ENCODE results near the gene DPEP2.
"Not testable (repeated sequence)": the region's sequence is repeated elsewhere in the genome, so short reads cannot be mapped to it uniquely, and the experiment has no call there.

Gene DPEP2

DNA sequence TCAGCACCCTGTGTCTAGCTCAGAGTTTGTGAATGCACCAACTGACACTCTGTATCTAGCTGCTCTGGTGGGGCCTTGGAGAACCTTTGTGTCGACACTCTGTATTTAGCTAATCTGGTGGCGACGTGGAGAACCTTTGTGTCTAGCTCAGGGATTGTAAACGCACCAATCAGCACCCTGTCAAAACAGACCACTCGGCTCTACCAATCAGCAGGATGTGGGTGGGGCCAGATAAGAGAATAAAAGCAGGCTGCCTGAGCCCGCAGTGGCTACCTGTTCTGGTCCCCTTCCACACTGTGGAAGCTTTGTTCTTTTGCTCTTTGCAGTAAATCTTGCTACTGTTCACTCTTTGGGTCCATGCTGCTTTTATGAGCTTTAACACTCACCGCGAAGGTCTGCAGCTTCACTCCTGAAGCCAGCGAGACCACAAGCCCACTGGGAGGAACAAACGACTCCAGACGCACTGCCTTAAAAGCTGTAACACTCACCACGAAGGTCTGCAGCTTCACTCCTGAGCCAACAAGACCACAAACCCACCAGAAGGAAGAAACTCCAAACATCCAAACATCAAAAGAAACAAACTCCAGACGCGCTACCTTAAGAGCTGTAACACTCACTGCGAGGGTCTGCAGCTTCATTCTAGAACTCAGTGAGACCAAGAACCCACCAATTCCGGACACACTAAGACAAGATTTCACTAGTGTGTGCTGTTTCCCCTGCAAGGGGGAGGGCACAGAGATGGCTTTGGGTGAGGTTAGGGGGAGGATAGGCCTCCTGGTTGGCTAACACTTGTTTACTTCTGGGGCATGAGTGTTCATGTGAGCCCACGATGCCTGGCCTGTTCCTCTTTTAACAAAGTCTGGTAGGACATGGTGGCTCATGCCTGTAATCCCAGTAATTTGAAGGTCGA is at the start of gene DPEP2:
DPEP2 (minus strand) TSS at position 706 of the 910 bp plus-strand sequence. CDS start 6,272 bp downstream, outside the sequence.
- DNase-seq: not testable (repeated sequence)

DNA sequence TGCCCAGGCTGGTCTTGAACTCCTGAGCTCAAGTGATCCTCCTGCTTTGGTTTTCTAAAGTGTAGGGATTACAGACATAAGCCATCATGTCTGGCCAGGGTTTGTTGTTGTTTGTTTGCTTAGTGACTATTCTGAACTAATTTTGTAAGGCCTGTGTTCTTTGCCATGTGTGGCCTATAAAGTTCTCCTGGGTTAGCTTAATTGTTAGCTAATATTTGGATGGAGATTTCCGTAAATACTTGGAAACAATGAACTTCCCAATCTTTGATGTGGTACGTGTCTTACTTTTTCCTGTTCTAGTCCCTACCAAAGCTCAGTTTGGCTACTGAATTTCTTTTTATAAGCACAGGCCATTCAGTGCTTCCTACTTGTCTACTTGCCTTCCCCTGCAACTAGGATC is 48.7 kb upstream of the DPEP2 start:
- no peak for DNase-seq

GRCh38 chr16:68046106-68046505 is 46.8 kb upstream of the DPEP2 start:
- DNase-seq: no peak

- DNase-seq: no peak
These were observed 42.5 kb upstream of the DPEP2 start for GRCh38 chr16:68041783-68042182.

GRCh38 chr16:68040506-68041288 is 41.4 kb upstream of the DPEP2 start:
- DNase-seq: peak; percentile 69

DNA sequence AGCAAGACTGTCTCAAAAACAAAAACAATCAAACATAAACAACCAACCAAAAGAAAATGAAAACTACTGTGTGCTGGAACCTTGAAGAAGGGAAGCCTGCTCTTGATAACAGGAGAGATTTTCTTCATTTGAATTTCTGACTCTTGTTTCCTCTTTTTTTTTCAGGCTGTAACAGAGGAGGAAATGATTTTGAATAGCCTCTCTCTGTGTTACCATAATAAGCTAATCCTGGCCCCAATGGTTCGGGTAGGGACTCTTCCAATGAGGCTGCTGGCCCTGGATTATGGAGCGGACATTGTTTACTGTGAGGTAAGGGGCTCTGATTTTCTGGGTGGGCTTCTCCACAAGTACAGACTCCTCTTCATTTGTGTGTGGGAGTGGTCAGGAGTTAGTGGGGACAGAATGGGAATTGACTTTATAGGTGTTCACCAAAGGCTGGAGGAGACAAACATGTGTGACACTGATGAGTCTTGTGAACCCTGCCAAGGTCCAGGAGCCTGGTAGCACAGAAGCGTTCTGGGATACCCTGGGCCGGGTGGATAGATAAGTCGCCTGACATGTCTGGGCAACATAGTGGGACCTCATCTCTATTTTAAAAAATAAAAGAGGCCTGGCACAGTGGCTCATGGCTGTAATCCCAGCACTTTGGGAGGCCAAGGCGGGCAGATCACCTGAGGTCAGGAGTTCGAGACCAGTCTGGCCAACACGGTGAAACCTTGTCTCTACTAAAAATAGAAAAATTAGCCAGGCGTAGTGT is 38.7 kb upstream of the DPEP2 start:
- DNase-seq: no peak

DNA sequence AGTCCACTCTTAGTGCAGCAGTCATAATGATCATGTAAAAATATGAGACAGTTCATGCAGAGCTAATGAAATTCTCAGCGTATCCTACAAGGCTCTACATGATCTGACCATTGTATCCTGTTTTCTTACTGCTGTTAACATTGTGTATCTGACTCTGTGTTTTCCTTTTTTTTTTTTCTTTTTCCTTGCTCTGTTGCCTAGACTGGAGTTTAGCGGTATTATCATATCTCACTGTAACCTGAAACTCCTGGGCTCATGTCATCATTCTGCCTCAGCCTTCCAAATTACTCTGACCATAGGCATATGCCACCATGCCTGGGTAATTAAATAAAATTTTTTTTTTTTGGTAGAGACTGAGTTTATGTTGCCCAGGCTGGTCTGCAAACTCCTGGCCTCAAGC is 35.9 kb upstream of the DPEP2 start:
- DNase-seq: no peak

GRCh38 chr16:68033101-68033500 is 33.8 kb upstream of the DPEP2 start:
- no peak for DNase-seq

GRCh38 chr16:68031951-68032350 is 32.7 kb upstream of the DPEP2 start:
- DNase-seq: no peak

DNA sequence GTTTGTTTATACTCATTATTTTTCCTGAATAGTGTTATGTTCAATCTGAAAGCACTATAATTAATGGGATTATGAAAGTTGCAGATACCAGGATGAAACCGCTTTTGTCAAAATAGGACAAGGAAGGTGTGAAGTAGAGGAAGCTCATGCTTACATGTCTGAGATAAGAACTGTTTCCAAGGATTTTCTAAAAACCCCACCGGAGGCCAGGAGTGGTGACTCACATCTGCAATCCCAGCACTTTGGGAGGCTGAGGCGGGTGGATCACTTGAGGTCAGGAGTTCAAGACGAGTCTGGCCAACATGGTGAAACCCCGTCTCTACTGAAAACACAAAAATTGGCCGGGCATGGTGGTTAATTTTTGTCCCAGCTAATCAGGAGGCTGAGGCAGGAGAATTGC is 30.8 kb upstream of the DPEP2 start:
- not testable (repeated sequence) for DNase-seq

DNA sequence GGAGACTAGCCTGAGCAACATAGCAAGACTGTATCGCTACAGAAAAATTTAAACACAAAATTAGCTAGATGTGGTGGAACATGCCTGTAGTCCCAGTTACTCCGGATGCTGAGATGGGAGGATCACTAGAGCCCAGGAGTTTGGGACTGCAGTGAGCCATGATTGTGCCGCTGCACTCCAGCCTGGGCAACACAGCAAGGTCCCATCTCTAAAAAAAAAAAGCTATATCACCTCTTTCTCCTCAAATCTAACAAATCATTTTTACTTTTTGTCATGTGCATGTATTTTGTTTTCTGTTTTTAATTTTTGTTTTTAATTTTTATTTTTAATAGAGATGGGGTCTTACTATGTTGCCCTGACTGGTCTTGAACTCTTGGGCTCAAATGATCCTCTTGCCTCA is 29.7 kb upstream of the DPEP2 start:
- no peak for DNase-seq

- peak; percentile 85 for DNase-seq
These were observed 23.6 kb upstream of the DPEP2 start, which contains the start of the genes DDX28 and DUS2 for GRCh38 chr16:68022728-68023537. DDX28 (minus strand) TSS chr16:68023232; CDS start chr16:68023202, 30 bp downstream. DUS2 (plus strand) TSS chr16:68023284; CDS start chr16:68038024, 14,740 bp downstream.

DNA sequence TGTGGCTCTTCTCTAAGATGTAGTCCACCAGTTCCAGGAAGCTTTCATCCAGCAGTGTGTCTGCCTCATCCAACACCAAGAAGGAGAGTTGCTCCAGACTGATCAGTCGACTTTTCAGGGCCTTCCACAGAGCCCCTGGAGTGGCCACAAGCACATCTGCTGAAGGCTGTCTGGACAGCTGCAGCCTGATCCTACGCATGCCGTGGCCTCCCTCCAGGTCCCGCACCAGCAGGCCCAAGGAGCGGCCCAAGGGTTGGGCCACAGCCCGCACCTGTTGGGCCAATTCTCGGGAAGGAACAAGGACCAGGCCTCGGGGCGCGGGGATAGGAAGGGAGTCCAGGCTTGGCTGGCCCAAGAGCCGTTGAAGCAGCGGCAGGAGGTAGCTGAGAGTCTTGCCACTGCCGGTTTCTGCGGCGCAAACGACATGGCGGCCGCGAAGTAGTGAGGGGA is 23.0 kb upstream of the DPEP2 start:
- no peak for DNase-seq

GRCh38 chr16:68021490-68021889 is 22.2 kb upstream of the DPEP2 start:
- no peak for DNase-seq

DNA sequence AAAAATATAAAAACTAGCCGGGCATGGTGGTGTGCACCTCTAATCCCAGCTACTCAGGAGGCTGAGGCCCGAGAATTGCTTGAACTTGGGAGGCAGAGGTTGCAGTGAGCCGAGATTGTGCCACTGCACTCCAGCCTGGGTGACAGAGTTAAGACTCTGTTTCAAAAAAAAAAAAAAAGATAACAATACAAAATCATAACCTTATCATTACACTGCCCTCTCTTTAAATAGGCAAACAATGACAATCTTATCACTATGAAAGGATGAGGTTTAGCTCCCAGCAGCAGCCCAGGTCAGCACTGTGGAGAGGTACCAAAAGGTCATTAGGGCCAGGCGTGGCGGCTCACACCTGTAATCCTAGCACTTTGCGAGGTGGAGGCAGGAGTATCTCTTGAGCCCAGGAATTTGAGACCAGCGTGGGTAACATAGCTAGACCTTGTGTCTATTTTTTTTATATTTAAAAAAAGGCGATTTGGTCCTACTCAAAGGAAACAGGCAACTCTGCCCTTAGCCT is 19.9 kb upstream of the DPEP2 start:
- DNase-seq: no peak

DNA sequence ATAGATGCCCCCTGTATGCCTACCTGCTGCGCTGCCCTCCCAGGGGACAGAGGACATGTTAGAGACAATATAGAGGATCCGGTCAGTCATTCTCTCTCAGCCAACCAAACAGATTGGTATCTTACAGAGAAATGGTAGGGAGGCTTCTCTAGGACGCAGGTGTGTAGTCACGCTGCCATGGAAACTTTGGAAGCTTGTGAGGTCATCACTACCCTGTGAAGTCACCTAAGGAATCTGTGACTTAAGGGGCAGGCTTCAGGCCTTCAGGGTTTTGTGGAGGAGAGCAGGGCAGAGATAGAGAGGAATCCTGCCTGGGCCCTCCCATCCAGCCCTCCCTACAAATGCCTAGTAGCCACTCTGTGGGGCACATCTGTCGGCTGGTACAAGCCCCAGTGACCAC is 16.4 kb upstream of the DPEP2 start, which contains the start of gene DPEP2NB:
DPEP2NB (minus strand) TSS at position 231 of the 400 bp plus-strand sequence; CDS start at position 90, 141 bp downstream.
- no peak for DNase-seq

GRCh38 chr16:68013440-68013839 is 14.2 kb upstream of the DPEP2 start:
- DNase-seq: no peak

GRCh38 chr16:68009872-68010271 is 10.6 kb upstream of the DPEP2 start:
- DNase-seq: not testable (repeated sequence)

- DNase-seq: no peak
These were observed 10.0 kb upstream of the DPEP2 start for GRCh38 chr16:68009157-68009735.

DNA sequence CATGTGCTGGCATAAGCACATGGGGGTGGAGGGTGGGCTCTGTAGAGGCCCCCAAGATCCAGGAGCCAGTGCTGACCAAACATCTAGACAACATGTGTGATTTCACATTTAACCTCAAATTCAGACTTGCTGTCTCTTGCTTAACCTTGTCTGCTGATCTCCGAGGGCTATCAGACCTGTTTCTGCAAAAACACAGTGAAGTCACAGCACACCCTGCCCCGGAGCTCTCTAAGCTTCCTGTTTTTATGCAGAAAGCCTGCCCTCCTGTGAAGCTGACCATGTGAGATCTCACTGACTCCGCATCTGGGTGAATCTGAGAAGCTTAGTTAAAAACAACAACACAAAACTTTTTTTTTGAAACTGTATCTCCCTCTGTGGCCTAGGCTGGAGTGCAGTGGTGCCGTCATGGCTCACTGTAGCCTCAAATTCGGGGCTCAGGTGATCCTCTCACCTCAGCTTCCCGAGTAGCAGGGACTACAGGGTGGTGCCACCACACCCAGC is 6.6 kb upstream of the DPEP2 start:
- DNase-seq: no peak

- no peak for DNase-seq
These were observed 5.9 kb upstream of the DPEP2 start for GRCh38 chr16:68005211-68005610.
